Measurements from ENCODE around the gene TTLL9.

TTLL9 gene

GRCh38 chr20:31837896-31838397, 32.5 kb upstream of the TTLL9 start:
- no peak for DNase-seq

GRCh38 chr20:31838646-31839292, 31.7 kb upstream of the TTLL9 start:
- DNase-seq = no peak

GRCh38 chr20:31839782-31840487, 30.5 kb upstream of the TTLL9 start:
- no peak for DNase-seq

GRCh38 chr20:31840906-31841816, 29.3 kb upstream of the TTLL9 start:
- DNase-seq = no peak

GRCh38 chr20:31841928-31842327, 28.5 kb upstream of the TTLL9 start:
- DNase-seq = no peak

DNA sequence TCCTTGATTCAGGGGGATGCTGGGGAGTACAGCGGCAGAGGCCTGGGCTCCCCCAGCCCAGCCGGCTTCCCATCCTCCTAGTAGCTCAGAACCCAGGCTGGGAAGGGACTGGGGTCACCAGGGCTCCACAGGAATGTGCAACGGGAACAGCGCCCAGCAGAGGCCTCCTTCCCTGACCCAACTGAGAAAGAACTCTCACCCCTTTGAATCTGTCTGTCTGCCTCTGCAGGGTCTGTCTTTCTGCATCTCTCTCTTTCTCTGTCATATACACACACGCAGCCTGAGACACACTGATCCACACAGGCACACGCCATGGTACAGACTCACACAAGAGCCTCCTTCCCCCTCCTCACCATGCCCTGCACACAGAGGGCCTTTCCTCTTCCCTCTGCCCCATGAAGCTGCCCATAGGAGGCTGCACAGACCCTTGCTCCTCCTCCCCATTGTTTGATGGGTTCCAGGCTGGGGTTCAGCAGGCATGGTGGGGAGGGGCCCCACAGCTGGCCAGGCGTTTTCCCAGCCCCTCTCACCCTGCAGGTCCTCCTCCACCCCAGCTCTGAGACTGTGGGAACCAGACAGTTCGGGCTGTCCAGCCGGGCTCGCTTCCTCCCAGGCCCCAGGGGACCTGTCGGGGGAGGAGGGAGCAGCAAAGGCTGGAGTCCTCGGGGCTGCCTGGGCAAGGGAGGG, 27.8 kb upstream of the TTLL9 start:
- DNase-seq = no peak

DNA sequence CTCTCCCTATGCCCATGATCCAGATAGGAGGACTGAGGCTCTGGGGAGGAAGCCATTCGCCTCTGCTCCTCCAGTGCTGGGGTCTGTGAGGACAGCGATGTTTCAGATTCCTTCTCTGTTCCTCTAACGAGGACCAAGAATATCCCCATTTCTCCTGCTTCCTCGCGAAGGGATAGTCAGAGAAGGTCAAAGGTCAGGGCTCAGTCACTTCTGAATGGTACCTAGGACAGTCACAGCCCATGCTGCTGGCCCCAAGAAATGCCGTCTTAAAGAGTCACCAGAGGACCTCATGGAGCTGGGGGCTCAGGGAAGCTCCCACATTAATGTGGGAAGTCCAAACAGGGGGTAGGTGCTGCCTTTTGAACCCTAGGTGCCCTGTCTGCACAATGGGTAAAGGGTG, 27.1 kb upstream of the TTLL9 start:
- no peak for DNase-seq

DNA sequence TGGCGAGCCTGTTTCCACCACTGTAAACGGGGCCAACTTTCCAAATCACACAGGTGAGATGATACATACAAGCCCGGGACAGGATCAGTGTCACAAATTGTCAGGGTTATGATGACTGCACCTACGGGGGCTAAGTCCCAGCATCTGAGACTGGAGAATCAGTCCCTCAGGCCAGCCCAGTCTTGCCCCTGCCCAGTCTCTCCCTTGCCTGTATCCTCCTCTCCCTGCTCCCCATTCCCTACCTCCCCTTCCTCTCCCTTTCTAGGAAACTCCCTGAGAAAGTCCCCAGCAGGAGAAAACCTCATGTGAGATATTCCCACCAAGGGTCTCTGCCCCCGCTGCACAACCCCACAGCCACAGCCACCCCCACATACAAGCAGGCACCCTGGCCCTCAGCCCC, 26.6 kb upstream of the TTLL9 start:
- DNase-seq = no peak

DNA sequence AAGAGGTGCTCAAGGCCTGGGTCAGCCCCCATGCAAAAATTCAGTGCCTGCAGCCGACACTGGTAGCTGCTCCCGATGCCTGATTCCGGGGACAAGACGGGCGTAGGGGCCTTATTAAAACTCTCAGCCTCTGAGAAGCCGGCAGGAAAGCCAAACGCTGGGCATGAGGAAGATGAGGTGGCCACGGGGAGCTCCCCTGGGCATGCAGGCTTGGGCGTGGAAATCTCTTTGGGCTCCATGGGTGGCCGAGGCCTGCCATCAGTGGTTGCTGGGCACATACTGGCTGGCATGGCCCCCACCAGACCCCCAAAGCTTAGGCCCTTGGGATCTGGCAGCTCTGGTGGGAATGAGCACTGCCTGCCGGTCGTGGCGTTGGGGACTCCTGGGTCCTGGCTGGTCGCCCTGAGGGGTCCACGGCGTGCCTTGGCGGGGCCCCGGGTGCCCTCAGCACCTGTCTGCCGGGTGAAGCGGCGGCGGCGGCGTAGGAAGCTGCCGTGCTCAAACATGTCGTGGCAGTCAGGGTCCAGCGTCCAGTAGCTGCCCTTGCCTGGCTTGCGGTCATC, 25.6 kb upstream of the TTLL9 start:
- no peak for DNase-seq

- no peak for DNase-seq
Observed at GRCh38 chr20:31845300-31845863, 25.1 kb upstream of the TTLL9 start, which contains the start of gene FOXS1. TSS of gene FOXS1 (minus strand) at chr20:31845604. CDS start at chr20:31845542, 62 bp downstream.

DNA sequence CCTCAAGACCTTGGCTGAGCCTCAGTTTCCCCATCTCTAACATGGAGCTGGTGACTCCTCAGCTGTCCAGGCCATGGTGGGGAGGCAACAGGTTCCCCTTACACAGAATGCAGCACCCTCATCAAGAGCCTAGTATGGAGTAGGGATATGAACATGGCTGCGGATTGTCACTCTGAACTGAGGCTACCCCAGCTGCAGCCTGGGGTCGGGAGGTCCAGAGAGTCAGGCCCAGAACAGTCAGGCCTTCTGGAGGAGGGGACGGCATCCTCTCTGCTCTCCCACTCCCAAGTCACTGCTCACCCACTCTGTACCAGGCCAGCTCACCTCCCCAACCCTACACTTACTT, 23.7 kb upstream of the TTLL9 start:
- DNase-seq = no peak

GRCh38 chr20:31848088-31848999, 22.1 kb upstream of the TTLL9 start:
- no peak for DNase-seq

DNA sequence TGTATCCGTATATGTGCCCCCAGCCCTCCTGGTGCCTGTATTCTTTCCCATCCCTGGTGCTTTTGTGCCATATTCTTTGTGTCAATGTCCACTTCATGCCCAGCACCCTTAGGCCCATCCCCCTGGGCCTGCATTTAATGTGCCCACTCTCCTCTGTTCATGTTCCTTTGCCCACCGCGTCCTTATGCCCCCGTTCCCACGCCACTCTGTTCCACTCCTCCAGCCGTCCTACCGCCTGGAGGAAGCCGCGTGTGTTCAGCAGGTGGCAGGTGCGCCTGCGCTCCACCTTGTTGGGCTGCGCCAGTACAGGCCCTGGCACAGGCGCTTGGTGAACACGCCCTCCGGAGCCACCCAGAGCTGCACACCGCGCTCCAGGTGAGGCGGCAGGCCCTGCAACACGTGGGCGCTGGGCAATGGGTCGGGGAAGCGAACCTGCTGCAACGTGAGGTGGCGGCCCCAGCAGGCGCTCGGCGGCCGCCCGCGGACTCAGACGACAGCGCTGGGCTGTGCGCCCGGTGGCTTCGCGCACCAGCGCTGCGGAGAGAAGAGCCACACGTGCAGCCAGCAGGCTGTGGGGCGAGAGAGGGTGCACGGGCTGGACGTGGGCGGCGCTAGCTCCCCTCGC, 21.0 kb upstream of the TTLL9 start:
- no peak for DNase-seq

- no peak for DNase-seq
Observed at GRCh38 chr20:31851240-31851955, 19.0 kb upstream of the TTLL9 start.

DNA sequence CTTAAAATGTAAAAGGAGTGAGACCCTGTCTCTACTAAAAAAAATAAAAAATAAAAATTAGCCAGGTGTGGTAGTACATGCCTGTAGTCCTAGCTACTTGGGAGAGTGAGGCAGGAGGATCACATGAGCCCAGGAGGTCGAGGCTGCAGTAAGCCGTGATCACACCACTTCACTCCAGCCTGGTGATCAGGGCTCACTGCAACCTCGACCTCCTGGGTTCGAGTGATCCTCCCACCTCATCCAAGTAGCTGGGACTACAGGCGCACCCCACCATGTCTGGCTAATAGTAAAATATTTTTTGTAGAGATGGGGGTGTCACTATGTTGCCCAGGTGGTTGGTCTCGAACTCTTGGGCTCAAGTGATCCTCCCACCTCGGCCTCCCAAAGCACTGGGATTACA, 17.0 kb upstream of the TTLL9 start:
- no peak for DNase-seq

DNA sequence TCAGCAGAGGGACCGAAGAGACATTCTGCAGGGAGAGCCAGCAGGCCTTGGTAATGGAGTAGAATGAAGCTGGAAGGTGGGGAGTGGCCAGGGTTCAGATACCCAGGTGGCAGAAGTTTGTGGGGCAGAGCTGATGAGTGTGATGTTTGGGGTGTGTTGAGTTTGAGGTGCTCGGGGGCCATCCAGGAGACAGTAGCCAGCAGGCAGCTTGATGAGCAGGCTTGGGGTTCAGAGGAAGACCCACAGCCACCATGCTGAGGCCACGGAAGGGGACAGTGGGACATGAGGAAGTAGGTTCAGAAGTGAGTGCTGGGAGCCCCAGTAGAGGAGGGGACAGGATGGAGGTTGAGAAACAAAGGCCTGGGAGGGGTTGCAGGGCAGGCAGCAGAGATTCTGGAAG, 13.9 kb upstream of the TTLL9 start:
- DNase-seq = no peak

GRCh38 chr20:31857861-31858759, 12.3 kb upstream of the TTLL9 start:
- DNase-seq = no peak

DNA sequence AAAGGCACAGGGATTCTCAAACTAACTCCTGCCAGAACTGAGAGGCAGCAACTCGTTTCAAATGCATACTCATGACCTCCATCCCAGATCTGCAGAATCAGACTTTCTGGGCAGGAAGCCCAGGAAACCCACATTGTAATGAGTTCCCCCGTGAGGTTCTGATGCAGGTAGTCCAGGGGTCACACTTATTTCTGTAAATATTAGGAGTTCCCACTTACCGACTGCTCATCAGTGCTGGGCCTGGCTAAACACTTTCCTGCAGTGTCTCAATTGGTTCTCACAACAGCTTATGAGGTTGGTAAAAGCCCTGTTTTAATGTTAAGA, 11.7 kb upstream of the TTLL9 start:
- no peak for DNase-seq
